NCI-H128 (cell line): ENCODE results near the gene LIN52.

ENCODE experiments used
- DNase-seq: peaks from one replicate; lab custom pipeline; 2025; ENCODE audit not compliant: unreplicated experiment; lab: John Stamatoyannopoulos, UW

The LIN52 gene, protein sequence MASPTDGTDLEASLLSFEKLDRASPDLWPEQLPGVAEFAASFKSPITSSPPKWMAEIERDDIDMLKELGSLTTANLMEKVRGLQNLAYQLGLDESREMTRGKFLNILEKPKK

DNA sequence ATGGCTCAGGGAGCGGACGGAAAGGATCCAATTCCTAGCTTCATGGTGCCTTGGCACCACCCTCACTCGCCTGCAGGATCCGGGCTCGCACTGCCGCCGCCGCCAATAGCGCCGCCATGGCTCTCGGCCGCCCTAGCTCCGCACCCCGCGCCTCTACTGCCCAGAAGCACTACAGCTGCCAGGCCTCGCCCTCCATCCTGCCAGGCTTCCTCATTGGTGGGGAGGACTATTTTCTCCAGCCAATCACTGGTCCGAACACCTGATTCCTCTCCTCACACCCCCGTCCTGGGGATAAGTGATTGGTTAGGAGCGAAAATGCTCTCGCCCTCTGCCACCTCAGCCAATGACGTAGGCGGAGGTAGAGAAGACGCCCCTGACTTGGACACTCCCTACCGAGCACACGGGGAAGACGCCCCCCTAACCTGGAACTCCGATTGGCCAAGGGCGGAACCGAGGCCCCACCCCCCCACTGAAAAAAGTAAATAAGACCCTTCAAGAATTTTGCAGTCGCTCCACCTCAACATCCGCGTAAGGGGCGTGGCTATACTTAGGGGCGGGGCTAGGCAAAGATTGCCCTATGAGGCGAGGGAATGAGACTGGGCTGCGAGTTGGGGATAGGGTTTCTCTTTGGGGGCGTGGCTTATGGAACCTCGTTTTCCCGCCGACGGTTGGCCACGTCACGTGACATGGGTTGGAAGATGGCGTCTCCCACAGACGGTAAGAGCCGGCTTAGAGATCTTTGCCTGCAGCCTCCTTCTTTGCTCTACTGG is at the start of gene LIN52, which contains the start of gene ALDH6A1:
Gene LIN52, plus strand, starts transcription at position 680 of the 770 bp plus-strand sequence. Its CDS starts 19 bp downstream, at position 699.
Gene ALDH6A1, minus strand, starts transcription at position 177 of the 770 bp plus-strand sequence. Its CDS starts 59 bp downstream, at position 118.
- peak; percentile 100 for DNase-seq

DNA sequence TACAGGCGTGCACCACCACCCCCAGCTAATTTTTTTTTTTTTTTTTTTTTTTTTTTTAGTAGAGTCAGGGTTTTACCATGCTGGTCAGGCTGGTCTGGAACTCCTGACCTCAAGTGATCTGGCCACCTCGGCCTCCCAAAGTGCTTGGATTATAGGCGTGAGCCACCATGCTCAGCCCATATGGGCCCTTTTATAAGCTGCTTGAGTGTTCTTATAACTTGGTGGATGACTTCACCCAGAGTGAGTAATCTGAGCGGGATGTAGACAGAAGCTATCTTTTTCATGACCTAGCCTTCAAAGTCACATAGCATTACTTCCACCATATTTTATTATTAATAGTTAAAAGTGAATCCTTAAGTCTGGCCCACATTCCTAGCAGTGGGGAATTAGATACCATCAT is 49.2 kb upstream of the LIN52 start:
- DNase-seq, result no peak

DNA sequence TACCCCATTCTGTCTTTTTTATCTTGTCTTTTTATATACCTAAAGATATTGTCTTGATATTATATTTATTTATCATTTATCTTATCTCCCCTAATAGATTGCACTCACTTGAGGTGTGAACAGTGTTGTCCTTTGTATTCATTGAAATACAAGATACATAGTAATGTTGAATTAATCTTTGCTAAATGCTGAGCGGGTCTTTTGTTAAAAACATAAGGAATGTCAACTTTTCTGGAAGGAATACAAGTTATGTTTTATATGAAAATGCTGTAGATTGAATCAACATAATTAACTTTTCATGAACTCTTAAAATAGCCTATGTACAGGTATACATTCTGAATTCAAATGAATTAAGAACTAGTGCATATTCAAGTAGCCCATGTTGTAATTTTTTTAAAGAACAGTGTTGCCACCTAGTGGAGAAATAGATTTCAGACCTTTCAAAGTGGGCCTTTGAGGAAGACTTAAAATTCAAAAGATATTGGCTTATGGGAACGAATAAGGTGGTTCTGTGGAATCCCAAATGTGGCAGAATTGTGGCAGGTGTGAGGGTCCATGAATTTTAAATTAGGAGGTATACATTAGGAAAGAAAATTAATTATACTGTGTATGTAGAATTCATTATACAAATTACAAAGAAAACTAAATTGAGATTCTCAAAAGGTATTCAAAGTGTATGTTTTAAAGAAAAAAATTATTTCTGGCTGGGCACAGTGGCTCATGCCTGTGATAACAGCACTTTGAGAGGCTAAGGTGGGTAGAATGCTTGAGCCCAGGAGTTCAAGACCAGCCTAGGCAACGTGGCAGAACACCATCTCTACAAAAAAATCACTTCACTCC is 46.5 kb upstream of the LIN52 start:
- peak; percentile 41 for DNase-seq

DNA sequence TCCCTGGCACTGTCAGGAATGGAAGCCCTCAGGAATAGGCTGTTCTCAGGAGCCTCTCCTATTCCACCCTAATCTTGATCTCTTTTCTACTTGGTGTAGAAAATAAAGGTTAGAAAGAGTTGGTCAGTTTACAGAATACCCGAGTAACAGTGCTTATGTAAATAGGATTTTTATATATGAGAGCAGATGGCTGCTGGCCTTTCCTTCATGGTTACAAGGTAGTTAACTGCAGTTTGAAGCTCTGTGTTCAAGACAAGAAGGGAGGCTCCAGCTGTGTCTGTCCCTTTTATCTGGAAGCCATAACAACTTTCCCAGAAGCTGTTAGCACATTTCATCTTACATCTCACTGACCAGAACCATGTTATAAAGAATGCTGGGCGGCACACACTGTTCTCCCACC is 42.5 kb upstream of the LIN52 start:
- DNase-seq, result no peak

DNA sequence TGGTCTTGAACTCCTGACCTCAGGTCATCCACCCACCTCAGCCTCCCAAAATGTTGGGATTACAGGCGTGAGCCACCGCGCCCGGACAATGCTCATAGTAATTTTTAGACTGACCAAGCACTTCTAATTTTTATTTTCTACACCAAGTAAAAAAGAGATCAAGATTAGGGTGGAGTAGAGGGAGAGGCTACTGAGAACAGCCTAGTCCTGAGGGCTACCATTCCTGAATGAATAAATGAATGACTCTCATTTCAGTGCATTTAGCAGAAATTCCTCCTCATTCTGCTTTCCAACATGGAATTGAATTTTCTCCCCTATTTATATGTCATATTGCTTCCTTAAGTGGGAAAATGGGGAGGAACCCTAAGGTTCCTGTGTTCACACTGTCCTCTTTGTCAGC is 39.2 kb upstream of the LIN52 start:
- DNase-seq, result no peak

DNA sequence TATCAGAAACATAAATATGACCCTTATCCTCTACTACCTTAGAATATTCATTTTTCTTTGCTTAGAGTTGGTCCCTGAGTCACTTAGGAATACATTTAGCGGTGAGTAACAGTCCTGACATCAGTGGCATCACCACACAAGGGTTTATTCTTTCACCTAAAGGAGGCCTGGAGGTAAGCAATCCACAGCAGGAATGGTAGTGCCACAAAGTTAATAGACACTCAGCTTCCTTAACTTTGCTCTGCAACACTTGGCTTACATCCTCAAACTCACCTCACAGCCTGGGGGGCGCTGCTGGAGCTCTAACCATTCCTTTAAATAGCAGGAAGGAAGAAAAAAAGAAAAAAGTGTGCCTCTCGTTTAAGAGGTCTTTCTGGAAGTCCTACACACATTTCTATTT is 36.5 kb upstream of the LIN52 start:
- DNase-seq, result no peak

DNA sequence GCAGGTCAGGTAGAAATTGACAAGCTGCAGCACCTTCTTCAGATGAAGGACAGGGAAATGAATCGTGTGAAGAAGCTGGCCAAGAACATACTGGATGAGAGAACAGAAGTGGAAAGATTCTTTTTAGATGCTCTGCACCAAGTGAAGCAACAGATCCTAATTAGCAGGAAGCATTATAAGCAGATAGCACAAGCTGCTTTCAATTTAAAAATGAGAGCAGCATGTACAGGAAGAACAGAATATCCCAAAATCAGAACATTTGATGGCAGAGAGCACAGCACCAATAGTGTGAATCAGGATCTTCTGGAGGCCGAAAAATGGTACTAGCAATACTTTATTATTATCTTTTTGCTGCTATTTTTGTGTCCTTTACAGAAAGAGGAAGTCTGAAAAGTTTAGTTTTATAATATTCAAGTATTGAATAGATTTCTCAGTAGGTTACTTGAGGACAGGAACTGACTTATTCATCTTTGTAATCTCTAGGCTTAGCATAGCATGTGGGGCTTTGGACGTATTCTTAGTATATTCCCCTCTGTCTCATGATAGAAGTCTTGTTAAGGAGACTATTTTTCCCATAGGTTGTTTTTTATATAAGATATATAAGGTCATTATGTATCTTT is 34.8 kb upstream of the LIN52 start:
- DNase-seq, result no peak

DNA sequence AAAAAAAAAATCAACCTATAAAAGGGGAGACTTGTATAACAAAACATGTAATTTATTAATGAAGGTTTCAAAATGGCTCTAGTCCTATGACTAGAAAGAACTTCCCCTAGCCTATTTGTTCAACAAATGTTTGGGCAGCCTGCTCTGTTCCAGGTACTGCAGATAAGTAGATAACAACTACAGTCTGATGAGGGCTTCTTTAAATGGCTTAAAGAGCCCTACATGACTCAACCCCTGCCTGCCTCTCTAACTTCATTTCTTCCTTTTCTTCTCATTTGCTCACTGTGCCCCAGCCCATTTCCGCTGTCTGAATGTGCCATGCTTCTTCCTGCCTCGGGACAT is 22.0 kb upstream of the LIN52 start:
- DNase-seq, result no peak

DNA sequence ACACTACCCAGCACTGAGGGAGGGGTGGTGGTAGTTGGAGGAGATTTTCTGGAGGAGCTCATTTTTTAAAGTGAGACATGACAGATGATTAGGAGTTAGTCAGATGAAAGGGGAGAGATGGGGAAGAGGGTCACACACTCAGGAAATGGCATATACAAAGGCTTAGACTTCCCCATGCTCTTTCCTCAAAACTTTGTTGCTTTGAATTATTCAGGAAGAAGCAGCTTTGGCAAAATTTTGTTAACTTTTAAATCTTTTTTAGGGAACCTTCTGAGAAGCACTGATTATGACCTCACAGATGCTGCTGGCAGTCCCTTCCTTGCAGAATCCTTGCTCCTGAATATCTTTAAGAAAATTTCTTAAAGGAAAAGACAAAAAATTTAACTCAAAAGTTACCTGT is 20.3 kb upstream of the LIN52 start:
- no peak for DNase-seq

DNA sequence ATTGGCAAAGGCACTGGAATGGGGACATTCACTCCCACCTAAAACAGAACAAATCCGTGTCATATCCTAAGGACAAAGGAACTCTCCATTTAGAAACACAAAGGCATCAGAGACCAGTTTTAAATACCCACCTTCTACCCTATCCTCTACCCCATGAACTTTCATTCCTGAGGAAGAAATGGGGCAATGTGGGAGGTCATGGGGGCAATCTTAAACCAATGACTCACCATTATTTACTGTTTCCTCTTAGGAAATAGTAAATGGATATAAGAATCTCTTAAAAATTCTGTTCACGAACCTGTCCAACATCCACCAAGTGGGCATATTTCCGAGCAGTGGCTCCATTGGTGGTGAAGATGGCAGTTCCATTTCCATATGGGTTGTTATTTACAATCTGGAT is 19.9 kb upstream of the LIN52 start:
- no peak for DNase-seq

DNA sequence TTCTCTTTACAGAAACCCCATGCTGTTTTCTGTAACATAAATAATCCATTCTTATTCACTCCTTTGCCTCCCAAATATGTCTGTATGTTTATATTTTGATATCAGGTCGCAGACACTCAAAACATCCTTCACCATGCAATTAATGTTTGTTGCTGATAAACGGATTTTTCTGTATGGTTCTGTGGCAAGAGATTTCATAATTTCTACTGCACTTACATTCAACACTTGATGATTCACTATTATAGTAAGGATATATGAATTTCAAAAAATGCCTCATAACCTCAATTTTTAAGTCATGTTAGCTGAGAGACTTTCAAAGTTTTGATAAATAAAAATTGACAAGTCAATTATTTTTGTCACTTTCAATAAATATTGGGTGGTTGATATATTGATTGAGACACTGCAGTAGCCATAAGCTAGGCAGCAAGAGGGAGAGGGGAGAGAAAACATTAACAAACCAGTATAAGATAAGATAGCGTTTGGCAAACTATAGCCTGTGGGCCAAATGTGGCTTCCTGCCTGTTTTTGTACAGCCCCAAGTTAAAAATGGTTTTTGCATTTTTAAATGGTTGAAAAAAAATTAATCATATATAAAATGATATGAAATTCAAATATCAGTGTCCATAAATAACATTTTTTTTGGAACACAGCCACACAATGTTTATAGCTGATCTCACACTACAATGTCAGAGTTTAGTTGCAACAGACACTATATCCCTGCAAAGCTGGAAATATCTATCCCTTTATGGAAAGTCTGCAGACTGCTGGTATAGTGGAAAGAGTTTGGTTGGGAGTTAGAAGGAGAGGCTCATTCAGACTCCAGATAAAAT is 18.8 kb upstream of the LIN52 start:
- no peak for DNase-seq

DNA sequence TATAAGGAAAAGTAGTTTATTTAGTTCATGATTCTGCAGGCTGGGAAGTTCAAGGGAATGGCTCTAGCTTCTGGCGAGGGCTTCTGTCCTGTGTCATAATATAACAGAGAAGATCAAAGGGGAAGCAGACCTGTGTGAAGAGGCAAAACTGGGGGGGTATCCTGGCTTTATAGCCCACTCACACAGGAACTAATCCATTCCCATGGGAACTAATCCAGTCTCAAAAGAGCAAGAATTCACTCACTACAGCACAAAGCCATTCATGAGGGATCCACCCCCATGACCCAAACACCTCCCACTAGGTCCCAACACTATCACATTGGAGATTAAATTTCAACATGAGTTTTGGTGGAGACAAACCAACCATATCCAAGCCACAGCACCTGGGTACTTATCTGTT is 7.4 kb upstream of the LIN52 start:
- no peak for DNase-seq

DNA sequence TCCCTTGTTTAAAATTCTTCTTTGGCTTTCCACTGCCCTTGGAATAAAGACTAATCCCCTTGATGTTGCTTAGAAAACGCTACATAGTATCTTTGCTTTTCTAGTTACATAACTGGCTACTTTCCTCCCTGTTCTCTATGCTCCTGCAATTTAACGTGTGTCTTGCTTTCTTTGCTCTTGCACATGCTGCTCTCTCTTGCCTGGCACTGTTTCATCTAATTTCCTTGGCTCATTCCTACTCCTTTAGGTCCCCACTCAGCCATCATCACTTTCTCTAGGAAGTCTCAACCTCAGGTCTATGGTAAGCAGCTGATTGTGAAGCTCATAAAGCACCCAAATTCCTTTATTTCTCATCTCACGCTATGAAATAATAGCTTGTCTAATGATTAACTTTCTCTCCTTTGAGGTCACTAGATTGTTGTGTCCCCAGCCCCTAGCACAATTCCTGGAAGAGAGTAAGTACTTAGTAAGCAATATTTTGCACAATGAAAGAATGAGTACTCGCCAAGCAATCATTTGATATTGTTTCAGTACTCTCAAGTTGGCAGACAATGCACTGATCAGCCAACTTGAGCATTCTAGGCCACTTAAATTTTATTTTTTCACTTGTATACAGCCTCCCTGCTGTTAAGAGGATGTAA is 3.8 kb upstream of the LIN52 start:
- no peak for DNase-seq

DNA sequence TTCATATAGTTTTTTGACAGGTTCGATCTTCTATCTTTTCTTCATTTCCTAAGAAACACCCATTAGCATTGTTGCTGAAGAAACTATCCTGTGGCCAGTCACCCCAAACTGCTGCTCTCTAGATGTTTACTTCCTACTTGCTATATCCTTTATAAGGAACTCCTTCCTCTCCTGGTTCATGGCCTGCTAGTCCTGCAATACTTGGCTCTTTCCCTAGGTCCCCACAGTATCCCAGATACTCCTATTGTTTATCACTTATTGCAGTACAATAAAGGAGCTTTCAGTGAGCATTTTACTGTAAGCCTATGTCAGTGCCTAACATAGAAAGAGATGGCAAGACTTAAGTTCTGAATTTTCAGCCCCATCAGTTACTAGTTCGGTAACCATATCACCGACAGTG is 3.3 kb upstream of the LIN52 start:
- DNase-seq, result no peak

DNA sequence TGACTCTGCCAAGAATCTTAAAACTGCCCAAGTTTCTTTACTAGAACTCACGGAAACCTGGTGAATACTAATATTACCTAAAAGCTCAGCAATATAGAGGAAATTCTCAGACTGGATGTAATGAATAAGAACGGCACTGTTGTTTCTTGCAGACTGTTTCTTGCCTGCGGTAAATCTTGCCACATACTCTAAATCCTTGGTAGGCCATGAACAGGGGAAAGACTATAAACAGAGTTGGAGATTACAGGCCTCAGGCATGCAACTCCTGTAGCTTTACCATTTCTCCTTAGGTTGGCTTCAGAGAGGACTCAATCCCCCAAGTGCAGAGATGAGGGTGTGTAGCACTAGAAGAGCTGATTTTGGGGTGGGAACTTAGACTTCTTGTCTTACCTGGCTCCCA is 1.6 kb upstream of the LIN52 start:
- no peak for DNase-seq

DNA sequence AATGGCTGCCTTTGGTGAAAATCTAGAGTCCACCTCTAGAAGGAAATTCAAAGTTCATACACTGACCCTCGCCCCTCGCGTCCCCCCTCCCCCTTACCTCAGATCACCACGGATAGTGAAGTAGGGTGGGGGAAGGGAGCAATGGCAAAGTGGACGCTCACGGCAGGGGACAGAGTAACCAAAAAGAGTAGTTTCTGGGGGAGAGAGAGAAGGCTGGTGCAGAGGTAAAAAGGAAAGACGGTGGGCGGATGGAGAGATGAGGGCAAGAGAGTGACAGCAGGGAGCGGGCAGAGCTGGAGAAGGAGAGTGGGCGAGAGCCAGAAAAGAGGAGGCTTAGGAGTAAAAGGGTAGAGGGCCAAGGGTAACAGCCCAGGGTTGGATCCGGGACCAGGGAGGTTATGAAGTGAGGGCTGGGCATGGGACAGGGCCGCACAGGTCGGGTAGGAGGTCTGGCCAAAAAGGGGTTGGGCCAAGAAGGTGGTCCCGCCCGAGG is 926 bp upstream of the LIN52 start:
- no peak for DNase-seq

DNA sequence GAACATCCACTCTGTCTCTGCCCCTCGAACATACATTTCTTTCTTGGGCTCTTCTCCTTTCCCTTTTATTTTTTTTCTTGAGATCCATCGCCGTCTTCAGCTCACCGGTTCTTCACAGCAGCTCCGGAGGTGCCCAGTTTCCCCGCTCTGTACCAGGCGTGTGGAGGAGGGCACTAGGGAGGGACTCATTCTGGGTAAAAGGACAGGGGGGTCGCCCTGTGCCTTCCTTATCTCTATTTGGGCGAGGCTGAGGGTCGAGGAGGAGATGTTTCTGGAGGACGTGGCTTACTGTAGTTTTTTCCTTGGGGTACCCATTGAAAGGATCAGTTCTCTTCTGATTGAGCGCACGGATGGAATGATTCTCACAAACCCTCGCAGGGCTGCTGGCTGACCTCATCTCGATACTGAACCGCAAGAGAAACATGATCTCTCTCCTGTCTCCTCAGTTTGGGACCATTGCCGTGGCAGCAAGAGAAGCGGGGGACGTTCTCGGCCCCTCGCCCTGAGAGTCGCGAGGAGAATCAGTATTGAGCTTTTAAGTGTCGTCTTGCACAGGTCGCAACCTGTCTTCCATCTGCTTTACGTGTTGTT is 386 bp downstream of the LIN52 start:
- no peak for DNase-seq

DNA sequence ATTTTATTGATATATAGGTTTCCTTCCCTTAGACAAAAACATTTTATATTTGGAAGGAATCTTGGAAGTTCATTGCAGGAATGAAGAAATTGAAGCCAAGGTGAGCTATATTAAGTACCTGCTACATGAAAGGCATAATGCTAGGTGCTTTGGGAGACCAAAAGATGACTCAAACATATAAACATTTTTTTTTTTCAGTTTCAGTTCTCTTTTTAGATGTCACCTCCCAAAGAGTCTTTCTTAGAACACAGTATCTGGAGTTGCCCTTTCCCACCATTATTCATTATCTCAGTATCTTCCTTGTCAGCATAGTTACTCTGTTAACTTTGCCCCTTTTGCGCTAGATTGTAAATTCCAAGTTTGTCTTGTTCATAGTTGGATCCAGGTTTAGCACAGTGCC is 1.1 kb downstream of the LIN52 start:
- DNase-seq, result no peak

DNA sequence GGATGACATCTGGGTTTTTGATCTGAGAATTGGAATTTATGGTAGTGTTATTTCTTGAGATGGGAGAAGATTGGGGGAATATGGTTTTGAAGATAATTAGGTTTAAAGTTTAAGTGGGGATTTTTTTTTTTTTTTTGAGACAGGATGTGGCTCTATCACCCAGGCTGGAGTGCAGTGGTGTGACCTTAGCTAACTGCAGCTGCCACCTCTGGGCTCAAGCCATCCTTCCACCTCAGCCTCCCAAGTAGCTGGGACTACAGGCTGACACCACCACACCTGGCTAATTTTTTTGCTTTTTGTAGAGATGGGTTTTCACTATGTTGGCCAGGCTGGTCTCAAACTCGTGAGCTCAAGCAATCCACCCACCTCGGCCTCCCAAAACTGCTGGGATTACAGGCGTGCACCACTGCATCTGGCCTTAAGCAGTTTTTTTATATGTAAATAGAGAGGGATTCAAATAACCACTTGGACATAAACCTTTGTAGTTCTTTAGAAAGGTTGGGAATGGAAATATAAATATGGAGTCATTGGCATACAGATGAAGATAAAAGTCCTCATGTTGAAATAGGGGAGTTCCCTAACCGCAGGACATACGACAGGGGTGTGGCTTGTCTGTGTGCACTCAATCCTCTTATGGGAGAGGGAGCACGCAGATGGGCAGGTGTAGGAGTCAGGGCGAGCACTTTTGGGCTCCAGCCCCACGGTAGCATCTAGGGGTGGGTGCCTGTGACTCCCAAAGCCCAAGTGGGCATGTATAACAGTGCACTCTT is 4.7 kb downstream of the LIN52 start:
- DNase-seq, result no peak
